HL-60/S4 (cell line): Measurements from ENCODE around the gene PTPRS.

Experiments
- in situ Hi-C: fragments of 300-500 bp; cut with MboI; formaldehyde crosslinking; loops from 2 replicates; pipeline ENCODE4 v1.14.3; 2022; ENCODE audit warnings: low sequenced_read_pairs

PTPRS gene

DNA sequence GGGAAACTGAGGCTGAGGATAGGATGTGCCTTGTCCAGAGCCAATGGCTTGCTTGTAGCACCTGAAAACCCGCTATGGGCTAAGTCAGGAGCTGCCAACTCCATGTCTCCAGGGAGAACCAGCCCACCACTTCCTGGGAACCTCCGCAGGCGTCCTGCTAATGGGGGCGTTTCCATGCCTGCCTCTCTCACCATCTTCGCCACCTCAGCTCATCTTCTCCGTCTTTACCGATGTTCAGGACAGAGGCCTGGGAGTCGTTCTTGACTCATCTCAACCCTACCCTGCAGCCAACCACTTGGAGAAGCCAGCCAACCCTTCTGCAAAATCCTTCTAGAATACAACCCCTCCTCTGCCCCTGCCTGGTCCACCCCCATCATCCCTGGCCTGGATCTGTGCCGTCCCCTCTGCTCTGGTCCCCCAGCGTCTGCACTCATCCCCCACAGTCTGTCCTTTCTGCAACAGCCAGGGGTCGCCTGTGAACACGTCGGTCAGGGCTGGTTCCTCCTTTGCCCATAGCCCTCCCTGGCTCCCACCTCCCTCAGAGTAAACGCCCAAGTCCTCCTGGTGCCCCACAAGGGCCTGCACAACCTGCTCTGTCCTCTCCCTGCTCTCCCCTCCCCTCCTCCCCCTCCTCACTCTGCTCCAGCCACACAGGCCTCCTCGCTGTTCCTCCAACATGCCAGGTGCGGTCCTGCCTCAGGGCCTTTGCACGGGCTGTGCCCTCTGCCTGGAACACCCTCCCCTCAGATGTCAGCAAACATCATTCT is 31.0 kb downstream of the PTPRS start:
- in situ Hi-C loops: no loop called here

DNA sequence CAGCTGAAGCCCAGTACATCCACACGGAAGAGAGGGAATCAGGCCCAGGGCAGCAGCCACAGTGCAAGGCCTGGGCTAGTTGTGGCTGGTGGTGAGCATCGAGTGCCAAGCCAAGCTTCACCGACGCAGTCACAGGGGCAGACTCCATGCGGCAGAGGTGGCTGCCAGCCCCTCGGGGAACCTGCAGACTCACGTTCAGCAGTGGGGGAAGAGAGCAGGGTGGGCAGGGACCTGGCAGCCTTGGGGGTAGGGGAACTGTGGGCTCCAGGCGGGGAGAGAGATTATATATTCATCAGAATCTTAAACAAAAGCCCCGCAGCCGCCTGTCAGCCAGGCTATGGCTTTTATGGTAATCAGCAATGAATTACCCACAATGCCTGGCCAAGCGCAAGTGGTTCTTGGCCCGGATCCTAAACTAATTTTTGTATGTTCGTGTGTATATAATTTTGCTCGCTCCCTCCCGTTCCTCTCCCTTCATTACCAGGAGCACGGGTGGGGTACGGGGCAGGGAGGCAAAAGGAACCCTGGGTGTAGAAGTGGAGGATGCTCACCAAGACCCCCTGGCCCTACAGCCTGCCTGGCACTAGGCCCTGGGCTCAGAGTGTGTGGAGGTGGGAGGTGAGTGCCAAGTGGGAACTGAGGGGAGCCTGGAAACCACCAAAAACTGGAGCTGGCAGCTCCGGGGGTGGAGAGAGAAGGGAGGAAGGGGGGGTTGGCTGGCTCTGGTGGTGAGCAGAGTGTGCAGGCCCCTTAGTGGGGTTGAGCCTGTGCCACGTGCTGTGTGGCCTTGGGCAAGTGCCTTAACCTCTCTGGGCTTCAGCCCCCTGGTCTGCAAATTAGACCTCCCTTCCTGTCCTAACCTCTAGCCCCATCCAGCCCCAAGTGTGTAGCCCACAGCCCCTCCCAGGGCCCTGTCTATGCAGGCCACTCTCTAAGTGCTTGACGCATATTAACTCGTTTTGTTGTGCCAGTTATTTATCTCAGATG is 31.9 kb downstream of the PTPRS start:
- in situ Hi-C loops: no loop called here

DNA sequence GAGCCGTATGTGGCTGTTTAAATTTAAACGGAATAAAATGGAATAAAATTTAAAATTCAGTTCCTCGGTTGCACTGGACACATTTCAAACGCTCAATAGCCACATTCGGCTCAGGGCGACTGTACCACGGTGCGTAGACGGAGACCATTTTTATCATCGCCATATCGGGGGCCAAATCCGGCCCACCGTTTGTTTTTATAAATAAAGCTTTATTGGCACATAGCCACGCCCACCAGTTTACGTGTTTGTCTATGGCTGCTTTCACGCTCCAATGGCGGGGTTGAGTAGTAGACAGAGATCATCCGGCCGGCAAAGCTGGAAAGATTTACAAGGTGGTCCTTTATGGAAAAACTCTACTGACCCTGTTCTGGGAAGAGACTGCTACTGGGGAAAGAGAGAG is 33.0 kb downstream of the PTPRS start:
- in situ Hi-C loops: no loop called here

DNA sequence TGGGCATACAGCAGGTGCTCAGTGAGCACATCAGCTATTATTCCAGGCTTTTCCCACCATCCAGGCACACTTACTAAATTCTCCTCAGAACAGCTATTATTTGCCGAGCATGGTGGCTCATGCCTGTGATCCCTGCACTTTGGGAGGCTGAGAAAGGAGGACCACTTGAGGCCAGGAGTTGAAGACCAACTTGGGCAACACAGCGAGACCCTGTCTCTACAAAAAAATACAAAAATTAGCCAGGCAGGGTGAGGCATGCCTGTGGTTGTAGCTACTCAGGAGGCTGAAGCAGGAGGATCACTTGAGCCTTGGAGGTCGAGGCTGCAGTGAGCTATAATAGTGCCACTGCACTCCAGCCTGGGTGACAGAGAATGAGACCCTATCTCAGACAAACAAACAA is 35.4 kb downstream of the PTPRS start:
- in situ Hi-C loops: no loop called here

DNA sequence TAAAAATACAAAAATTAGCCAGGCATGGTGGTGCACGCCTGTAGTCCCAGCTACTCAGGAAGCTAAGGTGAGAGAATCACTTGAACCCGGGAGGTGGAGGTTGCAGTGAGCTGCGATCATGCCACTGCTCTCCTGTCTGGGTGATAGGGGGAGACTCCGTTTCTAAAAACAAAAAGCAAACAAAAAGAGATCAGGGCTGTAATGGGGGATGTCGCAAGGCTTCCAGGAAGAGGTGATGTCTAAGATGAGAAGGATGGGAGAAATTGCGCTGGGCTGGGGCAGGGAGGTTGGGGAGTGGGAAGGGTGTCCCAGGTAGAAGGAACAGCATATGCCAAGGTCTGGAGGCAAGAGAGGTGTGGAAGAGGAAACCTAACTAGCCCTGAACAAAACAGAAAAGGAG is 36.1 kb downstream of the PTPRS start:
- in situ Hi-C loops: no loop called here

DNA sequence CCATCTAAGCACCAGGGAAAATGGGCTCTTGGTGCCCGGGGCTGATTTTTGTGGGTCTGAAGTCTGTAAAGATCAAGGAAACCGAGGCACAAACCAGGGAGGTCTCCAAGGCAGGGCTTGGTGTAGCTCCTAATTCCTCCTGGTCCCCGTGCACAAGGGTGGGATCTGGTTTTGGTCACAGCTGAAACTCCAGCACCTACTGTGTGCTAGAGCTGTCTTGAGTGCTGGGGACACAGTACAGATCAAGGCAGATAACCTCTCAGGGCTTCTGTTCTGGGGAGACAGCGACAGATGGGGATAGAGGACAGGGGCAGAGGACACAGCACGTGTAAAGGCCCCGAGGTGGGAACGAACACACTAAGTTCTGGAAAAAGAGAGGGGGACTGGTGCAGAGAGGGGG is 37.4 kb downstream of the PTPRS start:
- in situ Hi-C loops: no loop called here

DNA sequence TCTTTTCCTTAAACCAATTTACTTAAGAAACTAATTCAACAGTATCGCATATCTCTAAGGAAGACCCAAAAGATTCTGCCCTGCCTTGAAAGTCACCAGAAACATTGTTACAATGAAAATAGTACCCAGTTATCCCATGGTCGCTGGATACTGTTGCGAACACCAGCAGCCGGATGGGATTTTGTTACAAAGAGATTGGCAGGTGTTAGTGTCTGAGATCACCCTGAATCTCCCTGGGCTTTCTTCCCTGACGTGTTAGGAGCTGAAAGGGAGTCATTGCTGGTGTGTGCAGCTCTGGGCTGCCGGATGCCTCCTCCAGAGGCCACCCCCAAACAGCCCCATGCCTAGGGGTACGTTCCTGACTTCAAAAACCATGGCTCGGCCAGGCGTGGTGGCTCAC is 38.2 kb downstream of the PTPRS start:
- in situ Hi-C loops: no loop called here

DNA sequence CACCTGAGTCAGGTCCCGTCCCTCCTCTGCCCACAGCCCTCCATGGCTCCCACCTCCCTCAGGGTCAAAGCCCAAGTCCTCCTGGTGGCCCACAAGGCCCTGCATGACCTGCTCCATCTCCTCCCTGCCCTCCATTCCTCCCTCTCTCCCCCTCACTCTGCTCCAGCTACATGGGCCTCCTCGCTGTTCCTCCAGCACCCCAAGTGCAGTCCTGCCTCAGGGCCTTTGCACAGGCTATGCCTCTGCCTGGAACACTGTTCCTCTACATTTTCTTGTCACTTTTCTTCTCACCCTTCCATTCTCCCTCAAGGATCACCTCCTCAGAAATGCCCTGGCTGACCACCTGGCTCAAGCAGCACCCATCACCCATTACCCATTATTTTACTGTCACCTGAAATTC is 41.5 kb downstream of the PTPRS start:
- in situ Hi-C loops: no loop called here

DNA sequence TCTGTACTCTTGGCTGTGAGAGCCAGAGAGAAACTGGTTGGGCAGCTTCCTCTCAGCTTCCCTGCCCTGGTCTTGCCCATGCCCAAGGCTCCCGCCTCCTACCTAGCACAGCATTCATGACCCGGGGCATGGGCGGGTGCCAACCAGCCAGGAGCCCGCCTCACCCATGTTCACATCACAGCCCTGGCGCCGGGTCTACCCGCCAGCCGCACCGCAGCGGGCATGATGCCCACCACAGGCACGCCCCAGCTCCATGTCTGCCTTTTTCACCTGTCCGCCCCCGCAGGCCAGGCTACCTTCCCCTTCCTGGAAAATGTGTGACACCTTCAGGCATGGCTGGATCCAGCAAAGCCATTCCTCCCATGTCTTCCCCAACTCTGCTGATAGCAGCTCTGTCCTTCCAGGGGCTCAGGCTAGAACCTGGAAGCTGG is 42.1 kb downstream of the PTPRS start:
- in situ Hi-C loops: no loop called here

DNA sequence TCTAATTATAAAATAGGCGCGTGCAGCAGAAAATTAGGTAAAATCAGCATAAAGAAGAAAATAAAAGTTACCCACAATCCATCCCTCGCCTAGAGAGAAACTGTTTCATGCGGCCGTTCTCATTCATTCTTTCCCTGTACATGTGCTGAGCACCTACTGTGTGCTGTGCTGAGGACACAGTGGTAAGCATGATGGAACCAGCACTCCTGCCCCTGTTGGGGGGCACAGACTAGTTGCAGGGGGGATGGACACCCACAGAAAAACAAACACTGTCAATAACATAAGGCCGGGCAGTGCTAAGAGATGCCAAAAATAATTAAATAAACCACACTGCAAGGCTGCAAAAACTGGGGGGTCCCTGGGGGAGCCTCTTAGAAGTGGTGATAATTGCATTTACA is 43.3 kb downstream of the PTPRS start:
- in situ Hi-C loops: no loop called here

DNA sequence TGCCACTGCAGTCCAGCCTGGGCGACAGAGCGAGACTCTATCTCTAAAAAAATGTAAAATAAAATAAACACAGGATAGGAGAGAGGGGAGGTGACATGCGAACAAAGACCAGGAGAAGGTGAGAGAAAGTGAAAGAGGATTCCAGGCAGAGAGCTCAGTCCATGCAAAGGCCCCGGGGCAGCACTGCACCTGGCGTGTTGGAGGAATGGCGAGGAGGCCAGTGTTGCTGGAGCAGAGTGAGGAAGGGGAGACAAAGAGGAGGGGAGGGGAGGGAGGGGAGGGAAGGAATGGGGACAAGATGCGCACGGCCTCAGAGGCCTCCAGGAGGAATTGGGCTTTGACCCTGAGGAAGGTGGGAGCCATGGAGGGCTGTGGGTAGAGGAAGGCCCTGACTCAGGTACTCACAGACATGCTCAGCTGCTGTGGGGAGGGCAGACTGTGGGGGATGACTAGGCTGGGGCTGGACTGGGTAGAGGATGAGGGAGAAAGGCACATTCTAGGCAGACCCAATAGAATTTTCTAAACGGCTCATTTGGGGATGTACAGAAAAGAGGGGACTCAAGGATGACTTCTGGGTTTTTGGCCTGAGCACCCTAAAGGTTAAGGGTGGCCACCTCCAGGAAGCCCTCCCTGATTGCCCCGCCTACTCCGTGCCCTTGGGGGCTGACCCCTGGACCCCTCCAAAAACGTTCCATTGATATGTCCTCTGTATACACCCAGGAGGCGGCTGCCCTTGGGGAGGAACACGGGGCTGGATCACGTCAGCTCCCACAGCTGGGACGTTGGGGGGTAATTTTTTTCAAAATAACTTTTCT is 43.9 kb downstream of the PTPRS start:
- in situ Hi-C loops: no loop called here

DNA sequence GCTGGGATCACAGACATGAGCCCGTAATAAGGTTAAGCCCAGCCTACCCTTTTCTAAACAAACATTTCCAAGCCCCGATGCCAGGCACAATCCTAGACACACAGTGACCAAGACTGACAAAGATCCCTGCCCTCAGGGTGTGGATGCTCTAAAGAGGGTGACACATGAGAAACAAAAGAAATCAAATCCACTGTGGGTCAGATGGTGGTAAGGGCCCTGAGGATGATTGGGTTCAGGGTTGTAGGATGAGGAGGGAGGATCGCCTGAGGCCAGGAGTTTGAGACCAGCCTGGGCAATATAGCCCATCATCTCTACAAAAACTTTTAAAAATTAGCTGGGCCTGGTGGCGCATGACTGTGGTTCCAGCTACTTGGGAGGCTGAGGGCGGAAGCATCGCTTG is 44.6 kb downstream of the PTPRS start:
- in situ Hi-C loops: no loop called here

DNA sequence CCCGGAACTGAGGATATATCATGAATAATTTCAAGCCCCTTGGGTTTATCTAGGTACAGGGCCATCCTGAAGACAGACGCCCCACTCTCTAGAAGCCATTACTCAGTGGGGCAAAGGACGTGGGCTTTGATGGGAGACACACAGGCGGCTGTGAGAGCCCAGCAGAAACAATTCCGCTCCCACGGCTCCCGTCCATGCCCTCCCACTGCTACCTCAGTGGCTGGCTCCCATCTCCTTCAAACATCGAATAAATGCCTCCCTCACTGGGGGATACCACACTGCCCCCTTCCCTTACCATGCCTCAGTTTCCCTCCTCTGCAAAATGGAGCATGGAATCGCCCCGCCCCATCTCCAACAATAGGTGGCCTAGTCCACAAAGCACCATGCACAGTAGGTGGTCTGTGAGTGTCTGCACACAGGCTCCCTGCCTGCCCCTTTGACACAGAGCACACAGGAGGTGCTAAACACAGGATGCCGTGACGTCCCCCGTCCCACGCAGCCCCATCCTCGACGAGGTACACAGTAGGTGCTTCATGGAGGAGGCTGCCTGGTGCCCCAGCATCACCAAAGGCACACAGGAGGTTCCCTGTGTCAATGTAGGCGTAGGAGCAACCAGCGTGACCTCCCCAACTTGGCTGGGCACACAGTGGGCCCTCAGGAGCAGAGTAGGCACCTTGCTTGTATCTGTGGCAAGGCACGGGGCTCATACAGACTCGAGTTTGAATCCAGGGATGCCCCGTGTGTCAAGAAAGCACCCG is 46.0 kb downstream of the PTPRS start:
- in situ Hi-C loops: no loop called here

DNA sequence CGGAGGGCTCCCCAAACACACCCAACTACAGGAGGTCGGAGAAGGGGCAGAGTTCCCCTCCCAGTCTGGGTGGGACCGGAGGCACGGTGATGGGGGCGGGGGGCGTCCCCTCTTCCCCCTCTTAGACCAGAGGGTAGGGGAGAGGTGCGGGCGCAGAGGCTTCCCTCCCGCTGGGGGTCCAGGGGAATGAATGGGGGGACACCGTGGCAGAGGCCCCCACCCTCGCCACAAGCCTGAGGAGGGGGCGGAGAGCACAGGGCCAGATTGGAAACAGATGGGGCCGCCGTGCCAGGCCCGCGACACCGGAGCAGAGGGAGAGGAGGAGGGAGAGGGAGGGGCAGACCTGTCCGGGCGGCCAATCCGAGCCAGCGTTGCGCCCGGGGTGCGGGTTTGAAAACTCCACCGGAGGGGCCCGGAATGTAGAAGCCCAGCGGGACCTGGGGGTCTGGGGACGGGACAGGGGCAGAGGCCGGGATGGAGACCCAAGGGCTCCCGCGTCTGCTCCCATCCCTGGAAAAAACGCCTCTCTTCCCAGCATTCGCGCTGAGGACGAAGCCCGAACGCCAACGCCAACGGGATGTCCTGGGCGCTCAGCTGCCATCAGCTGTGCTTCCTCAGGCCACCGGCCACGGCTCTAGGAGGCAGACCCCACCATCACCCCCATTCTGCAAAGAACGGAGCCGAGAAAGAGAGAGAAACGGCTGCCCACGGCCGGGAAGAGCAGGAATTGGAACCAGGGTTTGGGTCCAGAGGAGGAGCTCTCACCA is 46.8 kb downstream of the PTPRS start:
- in situ Hi-C loops: no loop called here

DNA sequence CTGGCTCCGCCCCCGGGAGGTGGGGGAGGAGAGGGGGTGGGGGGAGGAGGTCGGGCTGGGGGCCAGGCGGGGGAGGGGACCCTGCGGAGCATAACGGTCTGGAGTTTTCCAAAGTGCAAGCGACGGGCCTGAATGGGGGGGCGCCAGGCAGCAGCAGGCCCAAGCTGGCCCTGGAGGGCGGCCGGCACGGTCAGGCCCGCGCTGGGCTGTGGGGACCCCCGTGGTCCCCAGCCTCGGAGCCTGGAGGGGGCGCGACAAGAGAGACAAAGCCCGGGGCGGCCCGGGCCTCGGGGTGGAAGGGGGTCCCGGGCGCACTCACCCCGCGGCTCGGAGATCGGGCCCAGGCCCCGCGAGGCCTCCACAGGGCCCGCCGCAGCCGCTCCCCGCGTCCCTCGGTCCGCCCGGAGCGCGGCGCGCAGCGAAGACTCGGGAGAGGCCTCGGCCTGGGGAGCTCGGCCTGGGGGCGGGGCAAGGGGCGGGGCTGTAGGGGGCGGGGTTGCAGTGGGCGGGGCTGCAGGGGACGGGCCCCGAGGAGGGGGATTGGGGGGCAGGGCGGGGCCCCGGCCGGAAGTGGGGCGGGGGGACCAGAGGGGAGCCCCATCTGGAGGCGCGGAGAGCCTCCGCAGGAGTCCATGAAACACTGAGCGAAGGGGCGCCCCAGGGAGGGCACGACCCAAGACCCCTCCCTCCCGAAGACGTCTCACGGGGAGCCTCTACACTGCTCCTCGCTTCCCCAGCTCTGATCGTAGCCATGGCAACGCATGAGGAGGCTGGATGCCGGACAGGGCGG is 47.6 kb downstream of the PTPRS start:
- in situ Hi-C loops: no loop called here

DNA sequence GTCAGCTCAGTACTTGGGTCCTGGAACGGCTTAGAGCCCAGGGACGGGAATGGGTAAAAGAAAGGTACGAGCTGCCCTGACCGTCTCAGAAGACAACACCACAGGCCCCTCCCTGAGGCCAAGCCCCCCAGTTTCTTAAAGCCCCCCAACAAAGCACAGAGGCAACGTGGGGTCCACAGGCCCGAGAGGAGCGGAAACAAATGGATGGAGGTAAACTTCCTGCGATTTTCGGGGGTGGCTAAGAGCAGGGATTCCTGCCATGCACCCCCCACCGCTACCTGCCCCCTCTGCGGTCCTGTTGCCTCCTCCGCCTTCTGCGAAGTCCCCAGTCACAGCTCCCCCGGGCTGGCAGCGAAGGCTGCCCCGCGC is 48.2 kb downstream of the PTPRS start:
- in situ Hi-C loops: no loop called here

DNA sequence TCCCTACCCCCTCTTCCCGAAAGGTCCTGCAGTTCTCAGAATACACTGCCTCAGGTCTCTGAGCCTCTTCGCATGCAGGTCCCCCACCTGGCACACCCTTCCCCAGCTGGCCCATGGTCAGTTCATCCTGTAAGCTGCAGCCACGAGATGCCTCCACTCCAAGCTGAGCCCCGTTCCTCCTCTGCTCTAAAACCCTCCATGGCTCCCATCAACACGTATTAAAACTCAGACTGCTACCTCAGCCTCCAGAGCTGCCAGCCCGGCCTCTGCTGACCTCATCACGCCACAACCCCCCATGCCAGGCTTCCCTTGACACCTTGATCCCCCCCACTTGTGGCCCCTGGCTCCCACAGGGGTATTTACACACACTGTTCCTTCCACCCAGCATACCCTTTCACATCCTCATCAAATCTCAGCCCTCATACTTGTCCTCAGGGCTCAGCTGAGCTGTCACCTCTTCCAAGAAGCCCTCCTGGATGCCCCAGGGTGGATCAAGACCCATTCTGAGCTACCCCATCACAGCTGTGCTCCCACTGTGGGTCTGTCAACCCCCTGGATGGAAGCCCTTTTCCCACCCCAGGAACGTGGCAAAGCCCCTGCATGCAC is 48.9 kb downstream of the PTPRS start:
- in situ Hi-C loops: no loop called here
